HG03571 (cell line): ENCODE data around the gene PEAK1.
"Not testable (repeated sequence)": the region's sequence is repeated elsewhere in the genome, so short reads cannot be mapped to it uniquely, and the experiment has no call there.

ENCODE experiments used
- ATAC-seq: cut with Tn5 transposase; IDR thresholded peaks from one replicate; pipeline ENCODE4 v1.9.1; 2021; ENCODE audit not compliant: unreplicated experiment

PEAK1 gene

GRCh38 chr15:77181305-77182074 lies 238.4 kb downstream of the PEAK1 start:
- ATAC-seq = peak; percentile 45

- ATAC-seq = no peak
Observed at GRCh38 chr15:77180757-77181156, 239.1 kb downstream of the PEAK1 start.

- ATAC-seq = no peak
Observed at GRCh38 chr15:77180270-77180669, 239.6 kb downstream of the PEAK1 start.

- peak; percentile 39 for ATAC-seq
Observed at GRCh38 chr15:77179541-77179998, 240.3 kb downstream of the PEAK1 start.

- no peak for ATAC-seq
Observed at GRCh38 chr15:77178411-77178810, 241.5 kb downstream of the PEAK1 start.

- ATAC-seq = not testable (repeated sequence)
Observed at GRCh38 chr15:77176148-77176547, 243.8 kb downstream of the PEAK1 start.

- no peak for ATAC-seq
Observed at GRCh38 chr15:77173487-77173886, 246.4 kb downstream of the PEAK1 start.

- no peak for ATAC-seq
Observed at GRCh38 chr15:77171221-77171967, 248.5 kb downstream of the PEAK1 start.

GRCh38 chr15:77168616-77169015 lies 251.3 kb downstream of the PEAK1 start:
- no peak for ATAC-seq

GRCh38 chr15:77168141-77168540 lies 251.8 kb downstream of the PEAK1 start:
- no peak for ATAC-seq

GRCh38 chr15:77167406-77167805 lies 252.5 kb downstream of the PEAK1 start:
- no peak for ATAC-seq

- ATAC-seq = no peak
Observed at GRCh38 chr15:77163781-77164384, 256.0 kb downstream of the PEAK1 start.

GRCh38 chr15:77162872-77163633 lies 256.9 kb downstream of the PEAK1 start:
- no peak for ATAC-seq

GRCh38 chr15:77160562-77161478 lies 259.1 kb downstream of the PEAK1 start:
- ATAC-seq = no peak

- not testable (repeated sequence) for ATAC-seq
Observed at GRCh38 chr15:77156000-77156399, 263.9 kb downstream of the PEAK1 start.

- ATAC-seq = no peak
Observed at GRCh38 chr15:77148191-77148590, 271.7 kb downstream of the PEAK1 start.

- no peak for ATAC-seq
Observed at GRCh38 chr15:77145370-77145769, 274.5 kb downstream of the PEAK1 start.

- no peak for ATAC-seq
Observed at GRCh38 chr15:77144492-77145070, 275.3 kb downstream of the PEAK1 start.

GRCh38 chr15:77144026-77144425 lies 275.9 kb downstream of the PEAK1 start:
- no peak for ATAC-seq

- ATAC-seq = no peak
Observed at GRCh38 chr15:77143616-77144015, 276.3 kb downstream of the PEAK1 start.
